OCI-LY1 (cell line): ENCODE results near the gene MAMDC2.

Source experiments
- H2AFZ ChIP-seq: fragments of 200-600 bp; sonication (generic), shearing (Covaris generic); 2 replicates; pipeline ENCODE4 v1.6.0; 2014; ENCODE audit warnings: antibody characterized with exemption, mild to moderate bottlenecking, low read length
- H3F3A ChIP-seq: fragments of 200-600 bp; sonication (generic), shearing (Covaris generic); 2 replicates; pipeline ENCODE4 v1.6.0; 2014; ENCODE audit warnings: mild to moderate bottlenecking, antibody characterized with exemption, low read length, moderate library complexity; ENCODE audit not compliant: insufficient read depth
- H3K27ac ChIP-seq: fragments of 200-600 bp; sonication (generic); 2 replicates; pipeline ENCODE4 v1.5.1; 2014; ENCODE audit warnings: low read length, mixed run types, mild to moderate bottlenecking, low read depth; ENCODE audit not compliant: poor library complexity, severe bottlenecking
- H3K27me3 ChIP-seq: fragments of 200-600 bp; sonication (generic); 2 replicates; pipeline ENCODE4 v1.6.0; 2014; ENCODE audit warnings: antibody characterized with exemption, mild to moderate bottlenecking, low read length, moderate library complexity; ENCODE audit not compliant: insufficient read depth
- H3K36me3 ChIP-seq: fragments of 200-600 bp; sonication (generic); 2 replicates; pipeline ENCODE4 v1.6.1; 2014; ENCODE audit warnings: mild to moderate bottlenecking, antibody characterized with exemption, low read length, moderate library complexity, mixed read lengths; ENCODE audit not compliant: insufficient read depth
- H3K4me1 ChIP-seq: fragments of 200-600 bp; sonication (generic); 2 replicates; pipeline ENCODE4 v1.5.1; 2014; ENCODE audit warnings: mild to moderate bottlenecking, low read length, moderate library complexity; ENCODE audit not compliant: insufficient read depth, severe bottlenecking
- H3K4me2 ChIP-seq: fragments of 200-600 bp; sonication (generic), shearing (Covaris generic); 2 replicates; pipeline ENCODE4 v1.6.1; 2014; ENCODE audit warnings: low read length
- H3K4me3 ChIP-seq: fragments of 200-600 bp; sonication (generic); 2 replicates; pipeline ENCODE4 v1.5.1; 2014; ENCODE audit warnings: low read length, low read depth, mild to moderate bottlenecking, mixed read lengths; ENCODE audit not compliant: poor library complexity, severe bottlenecking
- H3K79me2 ChIP-seq: fragments of 200-600 bp; shearing (Covaris generic); 2 replicates; pipeline ENCODE4 v1.6.1; 2016; ENCODE audit warnings: mixed run types, low read length, mixed read lengths; ENCODE audit not compliant: insufficient read depth
- H3K9ac ChIP-seq: fragments of 200-600 bp; sonication (generic), shearing (Covaris generic); 2 replicates; pipeline ENCODE4 v1.6.1; 2014; ENCODE audit warnings: mild to moderate bottlenecking, low read length, mixed read lengths
- H3K9me2 ChIP-seq: fragments of 200-600 bp; sonication (generic), shearing (Covaris generic); 2 replicates; pipeline ENCODE4 v1.6.1; 2014; ENCODE audit warnings: low read depth, mild to moderate bottlenecking, low read length, mixed read lengths
- H3K9me3 ChIP-seq: fragments of 200-600 bp; shearing (Covaris generic); 2 replicates; pipeline ENCODE4 v1.6.1; 2014; ENCODE audit warnings: low read length, mixed read lengths
- H4K20me1 ChIP-seq: fragments of 200-600 bp; sonication (generic), shearing (Covaris generic); 2 replicates; pipeline ENCODE4 v1.6.0; 2016; ENCODE audit warnings: mild to moderate bottlenecking, low read length; ENCODE audit not compliant: insufficient read depth
- EZH2 ChIP-seq: fragments of 200-600 bp; sonication (generic), shearing (Covaris generic); IDR thresholded peaks from 2 replicates; pipeline ENCODE4 v1.8.0; 2017; ENCODE audit warnings: borderline replicate concordance, mixed run types, mild to moderate bottlenecking, antibody characterized with exemption, low read length, moderate library complexity, mixed read lengths
- TF ChIP-seq, protein P1 (sequence below): fragments of 200-600 bp; sonication (generic), shearing (Covaris generic); IDR thresholded peaks from 2 replicates; pipeline ENCODE4 v1.5.1; 2017; ENCODE audit warnings: mild to moderate bottlenecking, antibody characterized with exemption, low read length, moderate library complexity, mixed read lengths

MAMDC2 gene

DNA sequence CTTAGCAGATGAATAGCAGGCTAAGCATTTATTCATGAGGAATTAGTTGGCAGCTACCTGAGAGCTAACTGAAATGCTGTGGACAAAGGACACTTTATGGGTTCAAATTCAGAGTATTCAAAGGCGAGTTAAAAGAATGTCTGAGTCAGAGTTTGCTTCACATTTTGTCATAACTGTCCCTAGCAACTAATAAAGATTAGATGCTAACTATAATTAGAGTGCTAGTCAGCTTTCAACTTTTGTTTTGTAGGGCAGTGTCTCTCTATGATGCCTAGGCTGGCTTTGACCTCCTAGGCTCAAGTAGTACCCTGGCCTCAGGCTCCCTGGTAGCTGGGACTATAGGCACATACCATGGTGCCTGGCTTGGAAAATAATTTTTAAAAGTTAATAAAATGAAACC lies 219.8 kb downstream of the MAMDC2 start:
- Histone ChIP-seq H3K36me3 (peaks cover 80% of the 10 kb centered on the region), H3K79me2 (peaks cover 60% of the 10 kb centered on the region)

More for the DNA sequence above, 219.8 kb downstream of the MAMDC2 start:
- Histone ChIP-seq H3K27ac (no peak overlapping the region), H4K20me1 (0 out of 2 replicates have a peak, but pooled peaks cover 3% of the 10 kb centered on the region), H3K9ac (no peak overlapping the region), H3K27me3 (no peaks in the 10 kb centered on the region), H3K9me2 (no peaks in the 10 kb centered on the region), H3K4me3 (no peak overlapping the region), H3K9me3 (no peaks in the 10 kb centered on the region), H3K4me2 (no peak overlapping the region), H2AFZ (no peak overlapping the region), H3F3A (no peaks in the 10 kb centered on the region), H3K4me1 (peaks cover 23% of the 10 kb centered on the region)
- no peak for TF ChIP-seq EZH2
- TF ChIP-seq, protein P1, sequence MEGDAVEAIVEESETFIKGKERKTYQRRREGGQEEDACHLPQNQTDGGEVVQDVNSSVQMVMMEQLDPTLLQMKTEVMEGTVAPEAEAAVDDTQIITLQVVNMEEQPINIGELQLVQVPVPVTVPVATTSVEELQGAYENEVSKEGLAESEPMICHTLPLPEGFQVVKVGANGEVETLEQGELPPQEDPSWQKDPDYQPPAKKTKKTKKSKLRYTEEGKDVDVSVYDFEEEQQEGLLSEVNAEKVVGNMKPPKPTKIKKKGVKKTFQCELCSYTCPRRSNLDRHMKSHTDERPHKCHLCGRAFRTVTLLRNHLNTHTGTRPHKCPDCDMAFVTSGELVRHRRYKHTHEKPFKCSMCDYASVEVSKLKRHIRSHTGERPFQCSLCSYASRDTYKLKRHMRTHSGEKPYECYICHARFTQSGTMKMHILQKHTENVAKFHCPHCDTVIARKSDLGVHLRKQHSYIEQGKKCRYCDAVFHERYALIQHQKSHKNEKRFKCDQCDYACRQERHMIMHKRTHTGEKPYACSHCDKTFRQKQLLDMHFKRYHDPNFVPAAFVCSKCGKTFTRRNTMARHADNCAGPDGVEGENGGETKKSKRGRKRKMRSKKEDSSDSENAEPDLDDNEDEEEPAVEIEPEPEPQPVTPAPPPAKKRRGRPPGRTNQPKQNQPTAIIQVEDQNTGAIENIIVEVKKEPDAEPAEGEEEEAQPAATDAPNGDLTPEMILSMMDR = no peak
